H1 (cell line): ENCODE data around the gene ANAPC7.

ENCODE experiments used
- EGR1 ChIP-seq: IDR thresholded peaks from 2 replicates; pipeline ENCODE4 v1.6.1; 2011; ENCODE audit warnings: low read depth, low read length, borderline replicate concordance
- EZH2 ChIP-seq: fragments of 200-600 bp; sonication (generic); IDR thresholded peaks from 2 replicates; pipeline ENCODE4 v1.7.1; 2012; ENCODE audit warnings: low read depth, mild to moderate bottlenecking, moderate library complexity, low read length, inconsistent platforms; ENCODE audit not compliant: severe bottlenecking
- GTF2F1 ChIP-seq: IDR thresholded peaks from 2 replicates; pipeline ENCODE4 v1.6.1; 2012; ENCODE audit warnings: low read depth, low read length, improper control_type of control experiment, borderline replicate concordance
- JUND ChIP-seq: IDR thresholded peaks from 2 replicates; pipeline ENCODE4 v1.6.1; 2011; ENCODE audit warnings: mild to moderate bottlenecking, improper control_type of control experiment, low read length
- POLR2A ChIP-seq, 2 experiments: IDR thresholded peaks; 1 replicate in 1 of 2; 2 replicates in 1 of 2; pipeline ENCODE4 v1.6.1; 2011; ENCODE audit warnings: low read depth in 2 of 2, low read length in 2 of 2, mild to moderate bottlenecking in 2 of 2; ENCODE audit errors: control extremely low read depth in 1 of 2
- RAD21 ChIP-seq, 2 experiments: IDR thresholded peaks in 1 of 2; conservative IDR thresholded peaks in 1 of 2; 2 replicates each; pipeline ENCODE4 v1.6.1; 2011; ENCODE audit warnings: low read depth in 2 of 2, low read length in 2 of 2, improper control_type of control experiment in 1 of 2, inconsistent platforms in 1 of 2, mild to moderate bottlenecking in 1 of 2, moderate library complexity in 1 of 2
- RNF2 ChIP-seq: fragments of 200-900, 300-1000 bp; sonication (generic); IDR thresholded peaks from 2 replicates; pipeline ENCODE4 v1.7.1; 2016; ENCODE audit warnings: borderline replicate concordance, low read depth, mild to moderate bottlenecking, antibody characterized with exemption, low read length; ENCODE audit not compliant: poor library complexity, severe bottlenecking; ENCODE audit errors: missing control alignments
- RXRA ChIP-seq: IDR thresholded peaks from 2 replicates; pipeline ENCODE4 v1.6.1; 2011; ENCODE audit warnings: low read depth, mild to moderate bottlenecking, low read length, moderate library complexity; ENCODE audit not compliant: insufficient read depth
- TCF12 ChIP-seq: IDR thresholded peaks from 2 replicates; pipeline ENCODE4 v1.6.1; 2011; ENCODE audit warnings: low read depth, mild to moderate bottlenecking, low read length
- YY1 ChIP-seq: IDR thresholded peaks from 2 replicates; pipeline ENCODE4 v1.6.1; 2011; ENCODE audit warnings: low read depth, mild to moderate bottlenecking, low read length
- TF ChIP-seq, protein P1 (sequence below): IDR thresholded peaks from 2 replicates; pipeline ENCODE4 v1.6.1; 2012; ENCODE audit warnings: inconsistent platforms
- TF ChIP-seq, protein P2 (sequence below): IDR thresholded peaks from 2 replicates; pipeline ENCODE4 v1.6.1; 2012; ENCODE audit warnings: low read length, inconsistent platforms
- TF ChIP-seq, protein P3 (sequence below), 3 experiments: IDR thresholded peaks; 1 replicate in 2 of 3; 2 replicates in 1 of 3; pipeline versions ENCODE4 v1.5.1 to v1.6.1; 2011; ENCODE audit warnings: low read length in 3 of 3, mild to moderate bottlenecking in 3 of 3, inconsistent platforms in 2 of 3, low read depth in 1 of 3, moderate library complexity in 1 of 3; ENCODE audit not compliant: insufficient read depth in 1 of 3; ENCODE audit errors: control extremely low read depth in 1 of 3
- TF ChIP-seq, protein P4 (sequence below): IDR thresholded peaks from 2 replicates; pipeline ENCODE4 v1.6.1; 2011; ENCODE audit warnings: low read length, improper control_type of control experiment

DNA sequence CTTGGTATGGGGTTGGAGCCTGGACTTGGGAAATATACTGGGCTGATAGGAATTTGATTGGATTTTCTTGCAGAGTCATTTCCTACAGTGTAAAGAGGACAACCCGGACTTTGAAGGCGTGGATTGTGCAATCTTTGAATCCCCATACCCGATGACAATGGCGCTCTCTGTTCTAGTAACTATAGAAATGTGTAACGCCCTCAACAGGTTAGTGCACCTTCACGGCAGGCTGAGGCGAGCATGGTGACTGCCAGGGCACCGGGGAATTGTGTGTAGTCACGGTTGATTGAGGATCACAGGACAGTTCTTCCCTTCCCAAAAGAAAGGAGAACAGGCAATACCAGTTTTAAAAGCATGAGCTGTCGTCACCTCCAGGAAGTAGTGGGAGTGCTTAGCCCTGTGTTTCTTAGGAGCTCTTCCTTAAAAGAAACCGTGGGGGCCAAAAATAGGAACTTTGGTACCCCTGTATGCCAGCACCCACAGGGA, 58.3 kb downstream of the ANAPC7 start:
- TF ChIP-seq YY1 (no peak), POLR2A (IDR thresholded peaks at IDR 0.05; ENCODE audit: control extremely low read depth in 1 of 2, low read depth in 2 of 2, low read length in 2 of 2) (no peak), RXRA (no peak), GTF2F1 (no peak), RNF2 (no peak), EZH2 (no peak), JUND (no peak), TCF12 (no peak), EGR1 (no peak), RAD21 (IDR thresholded peaks at IDR 0.05 in 1 of 2, conservative IDR thresholded peaks at IDR 0.05 in 1 of 2; ENCODE audit: low read depth in 2 of 2, low read length in 2 of 2) (no peak)
- TF ChIP-seq, protein P1, sequence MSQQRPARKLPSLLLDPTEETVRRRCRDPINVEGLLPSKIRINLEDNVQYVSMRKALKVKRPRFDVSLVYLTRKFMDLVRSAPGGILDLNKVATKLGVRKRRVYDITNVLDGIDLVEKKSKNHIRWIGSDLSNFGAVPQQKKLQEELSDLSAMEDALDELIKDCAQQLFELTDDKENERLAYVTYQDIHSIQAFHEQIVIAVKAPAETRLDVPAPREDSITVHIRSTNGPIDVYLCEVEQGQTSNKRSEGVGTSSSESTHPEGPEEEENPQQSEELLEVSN = no peak
- TF ChIP-seq, protein P2, sequence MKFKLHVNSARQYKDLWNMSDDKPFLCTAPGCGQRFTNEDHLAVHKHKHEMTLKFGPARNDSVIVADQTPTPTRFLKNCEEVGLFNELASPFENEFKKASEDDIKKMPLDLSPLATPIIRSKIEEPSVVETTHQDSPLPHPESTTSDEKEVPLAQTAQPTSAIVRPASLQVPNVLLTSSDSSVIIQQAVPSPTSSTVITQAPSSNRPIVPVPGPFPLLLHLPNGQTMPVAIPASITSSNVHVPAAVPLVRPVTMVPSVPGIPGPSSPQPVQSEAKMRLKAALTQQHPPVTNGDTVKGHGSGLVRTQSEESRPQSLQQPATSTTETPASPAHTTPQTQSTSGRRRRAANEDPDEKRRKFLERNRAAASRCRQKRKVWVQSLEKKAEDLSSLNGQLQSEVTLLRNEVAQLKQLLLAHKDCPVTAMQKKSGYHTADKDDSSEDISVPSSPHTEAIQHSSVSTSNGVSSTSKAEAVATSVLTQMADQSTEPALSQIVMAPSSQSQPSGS = no peak
- TF ChIP-seq, protein P3, sequence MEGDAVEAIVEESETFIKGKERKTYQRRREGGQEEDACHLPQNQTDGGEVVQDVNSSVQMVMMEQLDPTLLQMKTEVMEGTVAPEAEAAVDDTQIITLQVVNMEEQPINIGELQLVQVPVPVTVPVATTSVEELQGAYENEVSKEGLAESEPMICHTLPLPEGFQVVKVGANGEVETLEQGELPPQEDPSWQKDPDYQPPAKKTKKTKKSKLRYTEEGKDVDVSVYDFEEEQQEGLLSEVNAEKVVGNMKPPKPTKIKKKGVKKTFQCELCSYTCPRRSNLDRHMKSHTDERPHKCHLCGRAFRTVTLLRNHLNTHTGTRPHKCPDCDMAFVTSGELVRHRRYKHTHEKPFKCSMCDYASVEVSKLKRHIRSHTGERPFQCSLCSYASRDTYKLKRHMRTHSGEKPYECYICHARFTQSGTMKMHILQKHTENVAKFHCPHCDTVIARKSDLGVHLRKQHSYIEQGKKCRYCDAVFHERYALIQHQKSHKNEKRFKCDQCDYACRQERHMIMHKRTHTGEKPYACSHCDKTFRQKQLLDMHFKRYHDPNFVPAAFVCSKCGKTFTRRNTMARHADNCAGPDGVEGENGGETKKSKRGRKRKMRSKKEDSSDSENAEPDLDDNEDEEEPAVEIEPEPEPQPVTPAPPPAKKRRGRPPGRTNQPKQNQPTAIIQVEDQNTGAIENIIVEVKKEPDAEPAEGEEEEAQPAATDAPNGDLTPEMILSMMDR (IDR thresholded peaks at IDR 0.05; ENCODE audit: control extremely low read depth in 1 of 3, insufficient read depth in 1 of 3, low read depth in 1 of 3, low read length in 3 of 3) = no peak
- TF ChIP-seq, protein P4, sequence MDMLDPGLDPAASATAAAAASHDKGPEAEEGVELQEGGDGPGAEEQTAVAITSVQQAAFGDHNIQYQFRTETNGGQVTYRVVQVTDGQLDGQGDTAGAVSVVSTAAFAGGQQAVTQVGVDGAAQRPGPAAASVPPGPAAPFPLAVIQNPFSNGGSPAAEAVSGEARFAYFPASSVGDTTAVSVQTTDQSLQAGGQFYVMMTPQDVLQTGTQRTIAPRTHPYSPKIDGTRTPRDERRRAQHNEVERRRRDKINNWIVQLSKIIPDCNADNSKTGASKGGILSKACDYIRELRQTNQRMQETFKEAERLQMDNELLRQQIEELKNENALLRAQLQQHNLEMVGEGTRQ = no peak
